ENCODE data around the gene MYH3.

DNA sequence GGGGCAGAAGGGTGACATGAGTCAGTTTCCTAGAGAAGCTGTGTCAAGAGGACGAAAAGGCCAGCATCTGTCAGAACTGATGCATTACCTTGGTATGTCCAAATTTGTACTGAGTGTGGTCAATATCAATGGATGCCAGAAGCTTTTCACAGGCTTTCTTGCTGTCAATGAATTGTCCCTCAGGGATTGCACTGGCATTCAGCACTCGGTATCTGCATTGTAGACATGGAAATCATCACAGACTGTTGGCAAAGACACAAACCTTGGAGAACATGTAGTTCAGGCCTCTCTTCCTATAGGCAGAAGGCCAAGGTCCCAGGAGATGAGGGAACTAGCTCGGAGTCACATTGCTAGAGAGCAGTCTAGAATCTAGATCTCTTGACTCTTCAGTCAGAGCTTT, 16.6 kb downstream of the MYH3 start:
- TF ChIP-seq SUZ12 (IDR thresholded peaks at IDR 0.05; ENCODE audit: extremely low read depth, insufficient read depth, insufficient read length) (no peak), YY1 (IDR thresholded peaks at IDR 0.05; ENCODE audit: insufficient read depth, insufficient read length) (no peak)

All from NT2/D1 (cell line).